ENCODE results near the gene NTF3.

The NTF3 gene

GRCh38 chr12:5433081-5433844 lies 1.4 kb downstream of the NTF3 start:
- no peak for DNase-seq

GRCh38 chr12:5433845-5434646 lies 2.1 kb downstream of the NTF3 start:
- DNase-seq: no peak

- no peak for DNase-seq
Observed at GRCh38 chr12:5434647-5435560, 3.0 kb downstream of the NTF3 start.

GRCh38 chr12:5437182-5437583 lies 5.3 kb downstream of the NTF3 start:
- DNase-seq: no peak

- DNase-seq: no peak
Observed at GRCh38 chr12:5437589-5437988, 5.7 kb downstream of the NTF3 start.

- no peak for DNase-seq
Observed at GRCh38 chr12:5438671-5439200, 6.8 kb downstream of the NTF3 start.

- DNase-seq: no peak
Observed at GRCh38 chr12:5439371-5439771, 7.5 kb downstream of the NTF3 start.

GRCh38 chr12:5439788-5440300 lies 7.9 kb downstream of the NTF3 start:
- DNase-seq: no peak

GRCh38 chr12:5440978-5441377 lies 9.1 kb downstream of the NTF3 start:
- no peak for DNase-seq

GRCh38 chr12:5441497-5442236 lies 9.8 kb downstream of the NTF3 start:
- DNase-seq: no peak

GRCh38 chr12:5442251-5443006 lies 10.5 kb downstream of the NTF3 start:
- no peak for DNase-seq

GRCh38 chr12:5444520-5444919 lies 12.6 kb downstream of the NTF3 start:
- no peak for DNase-seq

- DNase-seq: no peak
Observed at GRCh38 chr12:5447320-5447719, 15.4 kb downstream of the NTF3 start.

GRCh38 chr12:5451251-5451650 lies 19.3 kb downstream of the NTF3 start:
- DNase-seq: no peak

- no peak for DNase-seq
Observed at GRCh38 chr12:5452569-5452968, 20.7 kb downstream of the NTF3 start.

- no peak for DNase-seq
Observed at GRCh38 chr12:5453466-5453865, 21.6 kb downstream of the NTF3 start.

GRCh38 chr12:5455045-5455444 lies 23.1 kb downstream of the NTF3 start:
- no peak for DNase-seq

- no peak for DNase-seq
Observed at GRCh38 chr12:5456030-5456429, 24.1 kb downstream of the NTF3 start.

- no peak for DNase-seq
Observed at GRCh38 chr12:5456906-5457305, 25.0 kb downstream of the NTF3 start.

GRCh38 chr12:5458229-5459050 lies 26.5 kb downstream of the NTF3 start:
- DNase-seq: no peak

Data from stimulated activated CD4-positive, alpha-beta T cell treated with anti-CD3 and anti-CD28 coated beads, Interleukin-4, amount 100 ng/mL, for 24 hours (primary cell).